HT1080 (cell line): ENCODE measurements around the gene ABCG1. TPM values are rescaled to one million over a fixed set of nuclear protein-coding genes. Genes with fewer than 3 reads are reported as not detected.

Experiments
- DNase-seq: peaks from one replicate; pipeline ENCODE4 v3.0.0-alpha.2; 2015; ENCODE audit warnings: low read depth
- small RNA-seq: library from RNA; depleted of rRNA; stranded (forward); fragments of <200 nt; gene quantifications from one replicate; pipeline ENCODE3, GENCODE V24; 2014
- total RNA-seq: library from RNA; depleted of rRNA; stranded (reverse); fragments of >200 nt; shearing (Covaris generic); gene quantifications from 2 replicates; pipeline ENCODE4 v1.2.3, GENCODE V29; 2014; rRNA removed

The ABCG1 gene
- total RNA-seq, 1 experiment from 2014 or later, result not detected

DNA sequence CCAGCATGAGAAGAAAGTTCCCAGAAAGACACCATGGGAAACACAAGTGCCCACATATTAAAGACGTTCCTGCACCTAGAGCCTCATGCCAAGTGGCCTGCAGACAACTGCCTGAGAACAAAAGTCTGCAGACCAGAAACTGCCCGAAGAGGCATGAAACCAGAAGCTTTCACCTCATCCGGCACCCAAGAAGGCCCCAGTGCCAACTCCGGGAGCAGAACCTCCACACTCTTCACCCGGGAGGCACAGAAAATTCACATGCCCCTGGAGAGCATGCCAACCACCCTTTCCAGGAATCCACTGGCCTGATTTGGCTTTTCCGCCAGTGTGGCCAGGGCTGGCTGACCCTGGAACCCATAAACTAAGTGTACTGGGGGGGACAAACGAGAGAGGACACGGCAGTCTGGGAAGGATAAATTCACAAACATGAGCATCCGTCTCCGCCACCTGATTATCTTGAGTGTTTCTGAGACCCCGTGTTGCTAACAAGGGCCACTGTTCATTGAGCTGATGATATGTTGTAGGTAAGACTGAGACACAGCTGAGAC lies 125.1 kb downstream of the ABCG1 start:
- no peak for DNase-seq

- no peak for DNase-seq
Measured at GRCh38 chr21:42344631-42345030, 125.7 kb downstream of the ABCG1 start.

- DNase-seq, result no peak
Measured at GRCh38 chr21:42346441-42346840, 127.5 kb downstream of the ABCG1 start.

Small RNAs within 50 kb of the gene (small RNA-seq; reads per million reads assigned to genes)
- gene RNA5SP492, result not detected

Other genes with a start within 250 kb of the ABCG1 start
- gene ZBTB21, start 208.8 kb upstream of the ABCG1 start, total RNA-seq, result 8.3 and 11.3 TPM in 2 replicates
- not detected in 2 replicates for gene UMODL1, start 147.8 kb upstream of the ABCG1 start, total RNA-seq
- not detected in 2 replicates for gene TFF3, start 96.3 kb downstream of the ABCG1 start, total RNA-seq
- gene TFF2, start 131.9 kb downstream of the ABCG1 start, total RNA-seq, result not detected in 2 replicates
- not detected in 2 replicates for gene TFF1, start 147.4 kb downstream of the ABCG1 start, total RNA-seq
- not detected in 2 replicates for gene TMPRSS3, start 176.9 kb downstream of the ABCG1 start, total RNA-seq
- not detected in 2 replicates for gene UBASH3A, start 184.8 kb downstream of the ABCG1 start, total RNA-seq